GM19035 (cell line): ENCODE data around the gene VARS2.
"Not testable (repeated sequence)": the region's sequence is repeated elsewhere in the genome, so short reads cannot be mapped to it uniquely, and the experiment has no call there.

ENCODE experiments used
- ATAC-seq: cut with Tn5 transposase; IDR thresholded peaks from one replicate; pipeline ENCODE4 v1.9.1; 2021; ENCODE audit not compliant: unreplicated experiment

The VARS2 gene

DNA sequence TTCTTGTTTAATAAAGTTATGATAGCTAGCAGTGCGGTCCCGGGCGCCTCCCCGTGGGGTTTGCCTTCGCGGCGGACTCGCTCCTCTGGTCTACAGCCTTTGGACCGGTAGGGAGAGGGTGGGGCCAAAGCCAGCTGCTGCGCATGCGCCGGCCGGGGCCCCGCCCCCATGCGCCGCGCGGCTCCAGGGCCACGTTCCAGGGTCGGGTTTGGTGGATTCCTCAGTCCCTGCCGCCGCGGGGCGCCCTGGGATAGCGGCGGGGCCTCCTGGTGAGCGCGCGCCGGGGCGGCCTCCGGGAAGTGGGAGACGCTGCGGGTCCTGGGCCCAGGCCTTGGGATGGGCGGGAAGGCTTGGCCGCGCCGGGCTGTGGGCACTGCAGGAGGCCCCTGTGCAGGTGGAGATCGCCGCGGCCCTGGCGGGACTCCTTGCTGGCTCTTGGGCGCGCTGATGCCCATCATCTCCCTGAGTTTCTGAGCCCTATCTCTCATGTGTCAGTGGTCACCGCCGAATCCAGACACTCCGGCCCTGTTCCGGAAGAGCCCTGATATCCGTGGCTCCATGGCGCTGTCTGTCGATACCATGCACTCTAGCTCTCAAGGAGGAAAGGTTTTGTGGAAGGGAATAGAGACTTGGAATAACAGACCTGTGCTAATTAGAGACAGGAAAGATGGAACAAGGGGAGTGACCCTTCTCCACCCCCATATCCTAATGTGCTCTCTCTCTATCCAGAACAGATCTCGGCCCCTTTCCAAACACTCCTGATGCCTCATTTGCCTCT lies at the start of gene VARS2:
VARS2 (plus strand) TSS at position 163 of the 778 bp plus-strand sequence; CDS start at position 762, 599 bp downstream.
- peak; percentile 89 for ATAC-seq

DNA sequence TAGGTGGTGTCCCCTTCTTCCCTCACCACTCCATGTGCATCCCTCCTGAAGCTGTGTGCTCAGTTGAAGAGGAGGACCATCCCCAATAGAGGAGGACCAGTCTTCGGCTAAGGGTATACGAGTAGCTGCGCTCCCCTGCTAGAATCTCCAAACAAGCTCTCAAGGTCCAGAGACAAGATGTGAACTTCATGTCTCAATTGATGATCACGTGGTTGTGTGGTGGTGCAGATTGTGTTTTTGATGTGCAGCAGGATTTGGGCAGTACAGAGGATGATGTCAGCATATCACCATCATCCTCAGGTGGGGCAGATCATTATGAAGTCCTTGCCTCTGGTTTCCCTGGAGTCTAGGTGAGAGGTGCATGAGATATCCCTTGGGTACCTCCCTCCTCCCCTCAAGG lies 49.7 kb upstream of the VARS2 start:
- ATAC-seq = no peak

DNA sequence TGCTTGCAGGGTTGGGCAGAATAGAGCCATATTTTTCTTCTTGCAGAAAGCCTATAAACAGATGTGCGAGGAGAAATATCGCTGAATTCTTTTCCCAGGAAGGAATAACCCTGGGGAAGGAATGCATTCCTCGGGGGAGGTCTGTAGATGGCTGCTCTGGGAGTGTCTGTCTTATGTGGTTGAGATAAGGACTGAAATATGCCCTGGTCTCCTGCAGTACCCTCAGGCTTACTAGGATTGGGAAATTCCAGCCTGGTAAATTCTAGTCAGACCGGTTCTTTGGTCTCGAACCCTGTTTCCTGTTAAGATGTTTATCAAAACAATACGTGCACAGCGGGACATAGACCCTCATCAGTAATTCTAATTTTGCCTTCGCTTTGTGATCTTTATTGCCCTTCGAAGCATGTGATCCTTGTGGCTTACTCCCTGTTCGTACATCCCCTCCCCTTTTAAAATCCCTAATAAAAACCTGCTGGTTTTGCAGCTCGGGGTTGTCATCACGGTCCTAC lies 44.7 kb upstream of the VARS2 start:
- ATAC-seq = not testable (repeated sequence)

DNA sequence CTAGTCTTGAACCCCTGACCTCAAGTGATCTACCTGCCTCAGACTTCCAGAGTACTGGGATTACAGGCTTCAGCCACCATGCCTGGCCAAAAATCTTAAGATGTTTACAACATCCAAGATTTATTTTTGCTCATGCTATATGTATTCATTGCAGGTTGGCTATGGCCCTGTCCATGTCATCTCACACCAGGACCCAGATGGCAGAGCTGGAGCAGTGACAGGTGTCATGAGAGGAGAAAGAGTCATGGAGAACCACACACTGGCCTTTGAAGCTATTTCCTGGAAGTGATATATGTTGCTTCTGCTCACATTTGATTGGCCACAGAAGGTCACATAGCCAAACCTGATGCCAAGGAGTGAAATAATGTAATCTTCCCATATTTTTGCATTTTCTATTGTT lies 43.5 kb upstream of the VARS2 start:
- no peak for ATAC-seq

DNA sequence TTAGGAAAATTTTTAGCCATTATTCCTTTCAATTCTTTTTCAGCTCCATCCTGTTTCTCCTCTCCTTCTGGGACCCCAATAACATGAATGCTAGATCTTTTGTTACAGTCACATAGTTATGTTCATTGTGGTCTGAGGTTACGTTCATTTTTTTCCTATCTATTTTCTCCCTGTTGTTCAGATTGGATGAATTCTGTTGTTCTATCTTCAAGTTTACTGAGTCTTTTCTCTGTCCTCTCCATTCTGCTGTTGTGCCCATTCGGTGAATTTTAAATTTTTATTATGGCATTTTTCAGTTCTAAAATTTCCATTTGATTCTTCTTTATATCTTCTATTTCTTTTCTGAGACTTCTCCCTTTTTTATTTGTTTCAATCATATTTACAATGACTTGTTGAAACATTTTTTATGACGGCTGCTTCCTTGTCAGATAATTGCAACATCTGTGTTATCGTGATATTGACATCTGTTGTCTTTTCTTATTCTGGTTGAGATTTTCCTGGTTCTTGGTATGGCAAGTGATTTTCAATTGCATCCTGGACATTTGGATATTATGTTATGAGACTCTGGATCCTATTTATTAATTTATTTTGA lies 42.4 kb upstream of the VARS2 start:
- no peak for ATAC-seq

DNA sequence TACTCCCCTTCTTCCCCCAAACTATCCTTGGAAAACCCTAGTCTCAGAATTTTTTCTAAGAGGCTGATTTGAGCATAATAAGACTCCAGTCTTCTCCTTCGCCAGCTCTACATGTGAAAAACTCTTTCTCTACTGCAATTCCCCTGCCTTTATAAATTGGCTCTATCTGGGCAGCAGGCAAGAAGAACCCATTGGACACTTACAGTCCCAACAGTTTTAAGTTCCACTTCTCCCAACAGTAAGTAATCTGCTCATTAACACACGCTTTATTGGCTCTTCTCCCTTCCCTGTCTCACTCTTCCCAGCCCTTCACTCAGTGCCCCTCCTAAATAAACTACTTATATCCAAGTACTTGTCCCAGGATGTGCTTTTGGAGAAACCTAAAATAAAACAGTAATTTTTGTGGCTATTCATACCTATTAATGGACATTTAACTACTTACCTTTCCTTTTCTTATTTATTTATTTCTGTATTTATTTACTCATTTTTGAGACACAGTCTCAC lies 40.8 kb upstream of the VARS2 start:
- ATAC-seq = no peak

DNA sequence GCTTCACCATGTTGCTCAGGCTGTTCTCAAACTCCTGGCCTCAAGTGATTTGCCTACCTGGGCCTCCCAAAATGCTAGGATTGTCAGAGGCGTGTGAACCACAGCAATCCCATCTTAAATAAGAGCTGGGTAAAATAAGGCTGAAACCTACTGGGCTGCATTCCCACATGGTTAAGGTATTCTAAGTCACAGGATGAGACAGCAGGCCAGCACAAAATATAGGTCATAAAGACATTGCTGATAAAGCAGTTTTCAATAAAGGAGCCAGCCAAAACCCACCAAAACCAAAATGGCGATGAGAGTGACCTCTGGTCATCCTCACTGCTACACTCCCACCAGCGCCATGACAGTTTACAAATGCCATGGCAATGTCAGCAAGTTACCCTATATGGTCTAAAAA lies 40.2 kb upstream of the VARS2 start:
- not testable (repeated sequence) for ATAC-seq

DNA sequence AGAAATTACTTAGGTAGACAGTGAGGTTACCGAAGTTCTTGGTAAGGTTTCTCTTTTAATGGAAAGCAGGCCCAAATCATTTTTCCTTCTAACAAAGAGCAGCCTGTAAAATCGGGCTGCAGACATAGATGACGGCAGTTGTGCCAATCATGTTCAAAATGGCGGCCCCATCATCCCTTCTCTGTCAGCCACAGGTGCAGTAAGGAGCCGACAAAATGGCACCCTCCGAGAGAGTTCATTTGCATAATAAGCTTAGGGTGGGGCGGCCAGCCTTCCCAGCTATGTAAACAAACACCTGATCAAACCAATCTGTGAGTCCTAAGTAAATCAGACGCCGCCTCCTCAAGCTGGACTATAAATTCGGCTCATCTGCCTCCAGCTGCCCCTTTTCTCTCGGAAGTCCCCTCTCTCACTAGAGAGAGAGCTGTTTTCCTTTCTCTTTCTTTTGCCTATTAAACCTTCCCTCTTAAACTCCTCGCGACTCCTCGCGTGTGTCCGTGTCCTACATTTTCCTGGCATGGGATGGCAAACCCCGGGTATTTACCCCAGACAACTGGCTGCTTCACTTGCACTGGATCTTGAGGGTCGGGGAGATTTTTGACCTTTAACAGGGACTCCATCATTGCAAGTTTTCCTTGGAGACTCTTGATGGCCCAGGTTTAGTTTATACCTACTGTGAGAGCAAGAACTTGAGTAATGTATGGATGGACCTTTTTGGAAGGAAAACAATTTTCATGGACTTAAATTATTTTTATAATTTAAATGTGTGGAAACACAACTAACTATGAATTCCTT lies 38.6 kb upstream of the VARS2 start:
- ATAC-seq = no peak

DNA sequence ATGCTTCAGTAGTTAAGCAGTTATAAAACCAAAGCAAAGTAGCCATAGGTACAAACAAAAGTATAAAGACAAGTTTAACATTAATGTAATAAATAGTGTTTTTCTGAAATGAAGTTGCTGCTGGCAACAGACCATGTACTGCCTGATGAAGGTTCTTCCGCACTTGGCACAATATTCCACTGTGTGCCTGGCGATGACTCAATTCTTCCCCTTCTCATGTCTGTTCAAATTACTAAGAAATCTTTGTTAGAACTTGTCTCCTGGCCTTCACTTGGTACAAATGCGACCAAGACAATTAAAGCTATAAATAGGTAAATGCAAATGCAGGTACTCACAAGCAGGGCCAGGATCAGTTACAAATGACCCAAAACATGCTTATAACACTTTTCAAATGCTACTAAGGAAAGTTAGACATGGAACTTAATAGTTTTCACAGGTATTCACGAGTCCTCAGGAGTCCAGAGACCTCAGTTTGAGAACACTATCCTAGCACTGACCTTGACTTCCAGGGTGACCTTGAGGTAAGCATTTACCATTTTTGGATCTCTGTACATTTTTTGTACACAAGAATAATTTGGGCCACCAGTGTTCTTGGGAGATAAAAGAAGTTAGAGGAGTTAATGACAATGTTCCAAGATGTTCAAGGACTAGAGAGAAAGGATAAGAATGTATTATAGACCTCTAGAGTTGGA lies 37.9 kb upstream of the VARS2 start:
- no peak for ATAC-seq

DNA sequence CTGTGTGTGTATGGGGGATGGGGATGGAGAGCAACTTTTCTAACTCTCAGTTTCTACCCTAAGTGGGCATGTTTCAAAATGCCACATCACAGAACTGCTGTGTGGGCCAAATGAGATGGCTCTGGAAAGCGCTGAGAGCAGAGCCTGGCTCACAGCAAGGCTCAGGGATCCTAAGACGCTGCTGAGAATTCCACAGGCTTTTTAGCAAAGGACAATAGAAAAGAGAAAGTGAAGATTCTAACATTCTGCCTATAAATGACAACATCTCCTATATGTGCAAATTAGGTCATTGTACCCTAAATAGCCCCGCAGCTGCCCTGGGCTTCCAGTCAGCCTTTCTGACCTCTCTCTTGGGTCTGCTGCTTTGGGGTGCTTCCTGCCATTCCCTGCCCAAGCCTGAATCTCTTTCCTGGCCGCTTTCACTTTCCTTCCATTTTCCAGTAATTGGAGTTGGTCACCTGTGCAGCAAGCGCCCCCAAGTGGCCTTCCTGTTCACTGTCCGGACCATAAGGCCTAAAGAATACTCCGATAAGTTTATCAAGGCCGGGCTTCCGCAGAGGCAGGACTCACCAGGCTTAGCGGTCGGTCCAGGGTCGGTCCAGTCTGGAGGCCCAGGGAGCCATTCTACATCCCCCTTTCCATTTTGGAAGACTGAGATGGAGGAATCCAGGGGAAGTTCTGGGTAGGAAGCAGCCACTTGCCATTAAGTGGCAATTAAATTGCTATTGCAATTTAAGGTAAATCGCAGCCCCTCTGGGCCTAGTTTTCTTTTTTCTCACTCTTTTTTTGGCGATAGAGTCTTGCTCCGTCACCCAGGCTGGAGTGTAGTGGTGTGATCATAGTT lies 36.4 kb upstream of the VARS2 start:
- ATAC-seq = no peak

DNA sequence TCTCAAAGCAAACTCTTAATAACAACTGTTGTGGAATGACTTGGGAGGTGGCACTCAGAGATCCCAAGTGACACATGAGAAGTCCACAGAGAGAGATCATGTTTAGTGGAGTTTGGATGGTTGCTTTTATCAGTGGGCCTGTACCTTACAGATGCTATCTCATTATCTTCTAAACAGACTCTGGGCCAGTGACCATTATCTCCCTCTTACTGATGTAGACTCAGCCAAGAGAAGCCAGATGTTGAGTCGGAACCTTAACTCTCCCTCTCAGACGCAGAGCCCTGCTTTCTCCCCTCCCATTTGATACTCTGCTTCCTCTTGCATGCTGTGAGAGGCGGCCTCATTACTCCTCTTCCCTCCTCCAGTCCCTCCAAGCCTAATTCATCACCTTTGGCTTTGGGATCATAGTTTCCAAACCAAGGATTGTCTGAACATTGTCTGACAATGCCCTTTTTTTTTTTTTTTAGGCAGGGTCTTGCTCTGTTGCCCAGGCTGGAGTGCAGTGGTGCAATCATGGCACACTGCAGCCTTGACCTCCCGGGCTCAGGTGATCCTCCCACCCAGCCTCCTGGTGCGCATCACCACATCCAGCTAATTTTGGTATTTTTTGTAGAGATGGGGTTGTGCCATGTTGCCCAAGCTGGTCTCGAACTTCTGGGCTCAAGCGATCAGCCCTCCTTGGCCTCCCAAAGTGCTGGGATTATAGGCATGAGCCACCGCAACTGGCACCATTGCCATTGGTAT lies 34.2 kb upstream of the VARS2 start:
- no peak for ATAC-seq

DNA sequence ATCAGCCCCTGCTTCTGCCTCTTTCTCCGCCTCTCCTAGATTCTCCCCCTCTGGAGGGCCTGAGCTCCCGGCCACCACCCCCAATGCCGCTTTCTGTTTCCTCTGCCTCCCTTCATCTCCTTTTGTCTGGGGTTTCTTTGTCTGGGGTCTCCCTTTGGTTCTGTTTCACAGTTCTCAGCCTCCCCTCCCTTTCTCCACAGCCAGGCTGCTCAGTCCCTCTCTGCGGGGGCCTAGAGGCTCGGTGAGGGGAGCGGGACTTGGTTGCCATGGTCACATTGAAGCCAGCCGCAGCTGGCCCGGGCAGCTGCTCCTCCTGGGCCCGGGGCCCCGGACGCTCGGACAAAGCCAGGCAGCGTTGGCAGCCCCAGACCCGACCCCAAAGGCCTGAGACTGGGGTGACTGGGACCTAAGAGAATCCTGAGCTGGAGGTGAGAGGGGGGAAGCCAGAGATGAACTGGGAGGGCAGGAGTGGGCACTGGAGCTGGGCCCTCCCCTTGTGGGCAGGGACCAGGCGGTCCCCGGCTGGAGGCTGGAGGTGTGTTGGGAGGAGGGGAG lies 33.3 kb upstream of the VARS2 start:
- ATAC-seq = no peak

DNA sequence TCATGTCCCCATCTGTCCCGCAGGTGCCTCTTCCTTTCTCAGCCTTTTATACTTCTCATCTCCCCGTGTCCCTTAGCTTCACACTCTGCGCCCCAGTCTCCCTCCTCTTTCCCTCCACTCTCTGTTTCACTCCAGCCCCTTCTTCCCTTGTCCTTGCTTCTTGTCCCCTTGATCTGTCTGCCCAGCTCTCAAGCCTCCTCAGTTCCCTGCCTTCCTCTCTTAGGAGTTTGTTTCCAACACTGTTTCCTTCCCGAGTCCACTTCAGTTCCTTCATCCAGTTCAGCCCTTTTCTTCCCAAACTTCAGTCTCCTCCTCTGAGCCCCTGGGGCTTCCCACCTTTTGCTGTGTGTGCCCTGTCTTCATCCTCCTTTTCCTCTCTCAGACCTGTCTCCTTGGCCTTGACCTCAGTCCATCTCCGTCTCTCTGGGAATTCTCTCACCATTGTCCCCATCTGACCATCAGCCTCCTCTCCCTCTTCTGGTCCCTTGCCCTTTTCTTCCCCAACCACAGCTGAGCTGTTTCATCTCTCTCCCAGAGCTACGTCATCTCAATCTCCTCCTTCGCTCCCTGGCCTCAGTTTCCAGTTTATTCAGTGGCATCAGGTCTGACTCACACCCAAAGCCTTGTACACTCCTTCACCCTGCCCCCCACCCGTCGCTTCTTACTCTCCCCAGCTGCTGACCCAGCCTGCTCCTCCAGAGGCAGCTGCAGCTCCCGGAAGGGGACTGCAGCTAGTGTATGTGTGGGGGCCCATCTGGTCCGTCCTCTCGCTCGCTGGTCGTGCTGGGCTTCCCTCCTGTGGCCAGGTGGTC lies 32.4 kb upstream of the VARS2 start:
- no peak for ATAC-seq

DNA sequence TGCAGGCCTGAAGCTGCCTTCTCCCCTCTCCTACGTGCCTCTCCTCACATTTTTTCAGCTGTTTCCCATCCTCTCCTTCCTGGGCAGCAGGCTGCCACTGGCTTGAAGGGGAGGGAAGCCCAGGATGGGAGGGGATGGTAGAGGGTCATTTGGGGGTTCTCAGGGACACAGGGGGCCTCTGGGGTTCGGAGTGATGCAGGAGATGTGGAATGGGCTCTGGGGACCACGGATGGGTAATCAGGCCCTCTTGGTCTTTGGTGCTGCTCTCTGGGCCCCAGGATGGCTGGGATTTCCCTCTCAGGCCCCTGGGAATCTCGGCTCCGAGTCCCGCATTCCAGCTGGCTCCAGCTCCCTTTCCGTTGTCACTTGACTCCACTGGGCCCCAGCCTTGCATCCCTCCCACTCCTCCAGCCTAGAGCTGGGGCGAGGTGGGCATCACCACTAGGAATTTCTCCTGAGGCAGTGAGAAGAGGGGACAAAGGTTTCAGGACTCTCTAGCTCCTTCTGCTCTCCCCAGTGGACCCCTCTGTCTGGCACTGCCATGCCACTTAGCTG lies 31.8 kb upstream of the VARS2 start:
- ATAC-seq = no peak

DNA sequence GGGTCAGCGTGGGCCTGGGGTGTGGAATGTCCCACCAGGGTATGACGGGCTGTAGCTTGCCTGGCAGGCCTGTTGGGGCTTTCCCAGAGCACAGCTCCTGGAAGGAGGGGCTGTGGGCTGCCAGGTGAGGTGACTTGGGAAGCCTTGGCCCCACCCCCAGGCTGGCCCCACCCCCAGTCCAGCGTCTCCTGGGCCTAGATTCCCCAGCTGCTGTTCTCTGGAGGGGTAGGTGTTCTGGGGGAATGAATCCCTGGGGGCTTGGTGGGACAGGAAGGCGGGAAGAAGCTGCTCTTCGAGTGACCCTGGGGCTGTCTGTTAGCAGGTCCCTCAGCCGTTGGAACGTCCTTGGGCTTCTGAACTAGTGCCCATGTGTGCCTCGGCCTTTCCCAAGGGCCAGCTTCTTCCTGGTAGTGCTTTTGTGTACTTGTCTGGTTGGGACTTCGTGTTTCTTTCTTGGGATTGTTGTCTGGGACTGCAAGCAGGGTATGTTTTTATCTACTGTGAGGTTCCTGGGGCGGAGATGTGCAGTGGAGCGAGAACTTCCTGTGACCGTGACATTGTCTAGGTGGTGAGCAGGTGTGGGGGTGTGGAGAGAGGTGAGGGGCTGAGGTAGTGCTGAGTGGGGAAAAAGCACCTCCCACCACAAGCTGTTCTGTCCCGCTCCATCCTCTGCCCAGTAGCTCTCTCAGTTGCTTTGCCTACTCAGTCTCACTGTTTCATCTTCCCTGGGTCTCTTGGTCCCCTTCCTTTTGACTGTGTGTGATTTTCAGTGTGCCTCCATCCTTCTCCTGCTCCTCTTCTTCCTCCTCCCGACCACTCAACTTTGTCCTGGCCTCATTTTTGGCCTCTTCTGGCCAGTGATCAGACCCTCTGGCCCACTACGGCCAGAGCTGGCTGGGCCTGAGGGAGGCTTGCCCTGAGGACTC lies 31.0 kb upstream of the VARS2 start:
- no peak for ATAC-seq

DNA sequence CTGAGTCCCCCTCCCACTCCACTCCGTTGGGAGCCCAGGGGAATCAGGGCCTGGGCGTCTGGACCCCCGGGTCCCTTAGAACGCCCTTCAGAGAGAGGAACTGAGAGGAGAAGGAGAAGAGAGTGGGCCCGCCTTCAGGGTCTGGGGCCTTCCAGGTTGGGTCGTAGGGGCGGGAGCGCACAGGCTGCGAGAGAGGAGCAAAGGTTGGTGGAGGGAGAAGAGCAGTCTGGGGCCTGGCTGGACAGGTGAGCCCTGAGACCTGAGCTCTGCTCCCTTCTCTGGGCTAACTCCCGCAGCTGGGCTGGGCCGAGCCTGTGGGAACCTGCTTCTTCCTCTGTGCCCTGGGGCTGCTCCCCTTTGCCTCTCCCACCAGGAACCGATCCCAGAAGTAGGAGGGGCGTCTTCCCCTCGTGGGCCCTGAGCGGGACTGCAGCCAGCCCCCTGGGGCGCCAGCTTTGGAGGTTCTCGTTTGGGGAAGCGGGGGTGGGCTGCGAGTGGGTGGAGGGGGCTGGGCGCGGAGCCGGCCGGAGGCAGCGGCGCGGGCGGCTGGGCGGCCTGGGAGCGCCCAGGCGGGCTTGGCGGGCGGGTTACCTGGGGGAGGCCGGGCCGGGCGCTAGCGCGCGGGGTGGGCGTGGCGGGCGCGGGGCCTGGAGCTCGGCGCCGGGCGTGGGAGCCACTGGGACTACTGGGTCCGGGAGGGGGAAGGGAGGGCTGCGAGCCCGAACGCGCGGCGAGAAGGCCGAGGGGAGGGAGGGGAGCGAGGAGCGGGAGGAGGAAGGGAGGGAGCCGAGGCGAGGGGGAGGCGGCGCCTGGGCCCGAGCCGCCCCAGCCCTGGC lies 30.1 kb upstream of the VARS2 start, which contains the start of gene DDR1:
DDR1 (plus strand) TSS at position 835 of the 836 bp plus-strand sequence. CDS start 4,211 bp downstream, outside the sequence.
- ATAC-seq = no peak
